Measurements from ENCODE around the gene ACBD3. TPM values are rescaled to one million over a fixed set of nuclear protein-coding genes. Genes with fewer than 3 reads are reported as not detected.

Gene ACBD3
- polyA plus RNA-seq, 3 donors, result 12.2 to 27.3 (median 17.9) TPM

DNA sequence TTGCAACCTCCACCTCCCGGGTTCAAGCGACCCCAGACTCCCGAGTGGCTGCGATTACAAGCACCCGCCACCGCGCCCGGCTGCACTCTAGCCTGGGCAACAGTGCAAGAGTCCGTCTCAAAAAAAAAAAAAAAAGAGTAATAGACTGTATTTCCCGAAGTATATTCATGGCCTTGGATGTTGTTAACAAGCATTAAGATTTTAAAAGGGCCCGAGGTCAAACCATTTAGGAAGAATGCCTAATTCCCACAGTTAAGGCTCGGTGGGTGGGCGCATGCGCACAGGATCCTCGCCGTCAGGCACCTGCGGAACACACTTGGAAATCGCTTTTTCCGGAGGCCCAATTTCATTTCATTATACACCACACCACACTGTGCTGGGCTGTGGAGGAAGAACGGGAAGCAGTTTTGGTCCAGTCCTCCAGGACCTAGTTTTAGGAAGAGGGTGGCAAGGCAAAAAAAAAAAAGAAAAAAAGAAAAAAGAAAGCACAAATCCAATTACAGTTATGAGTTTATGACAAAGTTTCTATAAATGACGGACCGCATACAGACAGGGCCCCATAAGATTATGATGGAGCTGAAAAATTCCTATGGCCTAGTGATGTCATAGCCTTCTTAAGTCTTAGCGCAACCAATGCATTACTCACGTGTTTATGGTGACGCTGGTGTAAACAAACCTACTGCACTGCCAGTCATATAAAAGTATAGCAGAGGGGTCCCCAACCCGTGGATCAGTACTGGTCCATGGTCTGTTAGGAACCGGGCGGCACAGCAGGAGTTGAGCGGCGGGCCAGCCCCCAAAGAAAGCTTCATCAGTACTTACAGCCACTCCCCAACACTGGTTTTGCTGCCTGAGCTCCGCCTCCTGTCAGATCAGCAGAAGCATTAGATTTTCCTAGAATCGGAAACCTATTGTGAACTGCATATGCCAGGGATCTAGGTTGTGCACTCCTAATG is 85.8 kb downstream of the ACBD3 start:
- WGBS, 3 donors, result 10 to 11% (median 10%) methylated on average over 32 of the region's 32 CpGs

GRCh38 chr1:226098870-226099835 is 87.4 kb downstream of the ACBD3 start:
- H3K27ac ChIP-seq (ENCODE audit: low read depth, low read length), result no peak overlapping the region

More for the DNA sequence above, 85.8 kb downstream of the ACBD3 start:
- no peak overlapping the region for H3K27ac ChIP-seq (ENCODE audit: low read depth, low read length)

DNA sequence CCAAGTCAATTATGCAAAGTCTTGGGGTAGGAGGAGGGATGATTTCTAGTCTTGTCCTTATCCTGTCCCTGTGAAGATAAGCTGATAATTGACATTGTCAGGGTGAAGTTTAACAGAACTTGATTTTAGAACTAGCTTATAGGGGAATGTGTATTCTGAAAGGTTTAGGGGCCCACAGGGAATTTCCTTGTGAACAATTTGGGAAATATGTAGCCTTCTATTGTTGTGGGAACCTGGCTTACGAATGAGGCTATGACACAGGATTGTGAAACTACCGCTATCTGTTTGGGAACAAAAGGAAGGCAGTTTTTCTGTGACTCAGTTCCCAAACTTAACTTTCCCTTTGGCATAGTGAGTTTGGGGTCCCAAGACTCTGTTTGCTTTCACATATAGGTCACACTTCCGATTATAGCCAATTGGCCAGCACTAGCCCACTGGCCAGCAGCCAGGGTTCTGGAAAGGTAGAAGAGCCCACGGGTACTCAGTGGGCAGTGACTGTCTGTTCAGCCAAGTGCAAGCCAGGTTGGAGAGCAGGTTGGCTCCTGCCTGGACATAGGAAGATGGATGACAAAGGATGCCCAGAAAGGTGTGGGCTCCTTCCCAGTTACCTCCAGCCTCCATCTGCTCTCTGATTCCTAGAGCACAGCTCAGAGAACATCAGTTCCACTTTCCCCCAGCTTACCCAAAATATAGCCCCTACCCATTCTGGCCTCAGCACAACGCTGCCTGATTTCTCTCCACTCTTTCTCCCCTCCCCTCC is 88.5 kb downstream of the ACBD3 start:
- WGBS, 3 donors, result 58 to 80% (median 66%) methylated on average over 5 of the region's 5 CpGs
- no peak overlapping the region for H3K27ac ChIP-seq (ENCODE audit: low read depth, low read length)

More at GRCh38 chr1:226098870-226099835, 87.4 kb downstream of the ACBD3 start:
- 87 to 99% (median 96%) methylated on average over 3 of the region's 3 CpGs for WGBS, 3 donors

GRCh38 chr1:226095286-226095685 is 91.3 kb downstream of the ACBD3 start:
- H3K27ac ChIP-seq (ENCODE audit: low read depth, low read length), result no peak overlapping the region
- WGBS, 3 donors, result 84 to 94% (median 92%) methylated on average over 2 of the region's 2 CpGs

Other genes starting within 250 kb of the ACBD3 start
- 10 to 100 TPM in 1 of 3 donors, 1 to 10 TPM in 2; 2.2 to 13.2 (median 4.8) TPM for gene LEFTY2, start 245.5 kb downstream of the ACBD3 start, polyA plus RNA-seq
- gene SDE2, start 187.4 kb downstream of the ACBD3 start, polyA plus RNA-seq, result 10 to 100 TPM in 2 of 3 donors, 1 to 10 TPM in 1; 5.1 to 13.6 (median 13.0) TPM
- 100 to 1,000 TPM; 282 to 940 (median 473) TPM for gene H3-3A, start 124.0 kb downstream of the ACBD3 start, polyA plus RNA-seq
- gene MIXL1, start 36.9 kb upstream of the ACBD3 start, polyA plus RNA-seq, result not detected
- gene LIN9, start 122.4 kb upstream of the ACBD3 start, polyA plus RNA-seq, result 1 to 10 TPM in 2 of 3 donors, under 1 TPM in 1; 0.98 to 2.0 (median 1.2) TPM
- 10 to 100 TPM; 26.5 to 43.8 (median 31.3) TPM for gene PARP1, start 221.4 kb upstream of the ACBD3 start, polyA plus RNA-seq